Measurements from ENCODE around the gene LMBR1. TPM values are rescaled to one million over a fixed set of nuclear protein-coding genes. Genes with fewer than 3 reads are reported as not detected.

The LMBR1 gene
- total and polyA plus RNA-seq, 12 donors = 16.9 to 341 (median 117) TPM

GRCh38 chr7:156892081-156892800, 742 bp downstream of the LMBR1 start:
- no peaks in the 10 kb centered on the region for H3K9me3 ChIP-seq (replicated peaks in 1 of 3)
- H3K36me3 ChIP-seq (replicated peaks in 1 of 2) = no peaks in the 10 kb centered on the region
- H3K27ac ChIP-seq = peak overlapping the region; percentile 37 to 99 (median 93)
- TF ChIP-seq POLR2A (IDR thresholded peaks at IDR 0.05) = peak in 1 of 2 donors; percentile 34
- TF ChIP-seq, protein P1, sequence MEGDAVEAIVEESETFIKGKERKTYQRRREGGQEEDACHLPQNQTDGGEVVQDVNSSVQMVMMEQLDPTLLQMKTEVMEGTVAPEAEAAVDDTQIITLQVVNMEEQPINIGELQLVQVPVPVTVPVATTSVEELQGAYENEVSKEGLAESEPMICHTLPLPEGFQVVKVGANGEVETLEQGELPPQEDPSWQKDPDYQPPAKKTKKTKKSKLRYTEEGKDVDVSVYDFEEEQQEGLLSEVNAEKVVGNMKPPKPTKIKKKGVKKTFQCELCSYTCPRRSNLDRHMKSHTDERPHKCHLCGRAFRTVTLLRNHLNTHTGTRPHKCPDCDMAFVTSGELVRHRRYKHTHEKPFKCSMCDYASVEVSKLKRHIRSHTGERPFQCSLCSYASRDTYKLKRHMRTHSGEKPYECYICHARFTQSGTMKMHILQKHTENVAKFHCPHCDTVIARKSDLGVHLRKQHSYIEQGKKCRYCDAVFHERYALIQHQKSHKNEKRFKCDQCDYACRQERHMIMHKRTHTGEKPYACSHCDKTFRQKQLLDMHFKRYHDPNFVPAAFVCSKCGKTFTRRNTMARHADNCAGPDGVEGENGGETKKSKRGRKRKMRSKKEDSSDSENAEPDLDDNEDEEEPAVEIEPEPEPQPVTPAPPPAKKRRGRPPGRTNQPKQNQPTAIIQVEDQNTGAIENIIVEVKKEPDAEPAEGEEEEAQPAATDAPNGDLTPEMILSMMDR (IDR thresholded peaks at IDR 0.05) = no peak
- H3K4me3 ChIP-seq = peak overlapping the region; percentile 60 to 95 (median 72)
- WGBS, 4 donors = 1 to 5% (median 2%) methylated on average over 4 to 51 of the region's 57 CpGs
- peak; percentile 63 to 77 (median 68) for DNase-seq
- peaks cover 18 to 19% of the 10 kb centered on the region in 2 donors for H3K4me1 ChIP-seq (replicated peaks in 1 of 2)
- H3K27me3 ChIP-seq = no peaks in the 10 kb centered on the region
- intact Hi-C loops (cut with DNase I) = no loop called here

DNA sequence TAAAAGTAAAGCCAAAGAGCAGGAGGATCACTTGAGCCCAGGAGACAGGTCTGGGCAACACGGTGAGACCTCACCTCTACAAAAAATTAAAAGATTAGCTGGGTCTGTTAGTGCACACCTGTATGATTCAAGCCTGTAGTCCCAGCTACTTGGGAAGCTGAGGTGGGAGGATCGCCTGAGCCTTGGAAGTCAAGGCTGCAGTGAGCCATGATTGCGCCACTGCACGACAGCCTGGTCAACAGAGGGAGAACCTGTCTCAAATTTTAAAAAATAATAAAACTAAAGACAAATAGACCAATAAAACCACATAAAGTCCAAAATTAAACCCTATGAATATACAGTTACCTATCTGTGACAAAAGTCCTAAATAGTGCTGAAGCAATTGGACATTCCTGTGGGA, 3.2 kb downstream of the LMBR1 start:
- peak in 6 of 7 donors; percentile 41 to 70 (median 50) for DNase-seq
- Histone ChIP-seq H3K4me3 (no peak overlapping the region), H3K36me3 (replicated peaks in 1 of 2) (no peaks in the 10 kb centered on the region), H3K27me3 (no peaks in the 10 kb centered on the region), H3K9me3 (replicated peaks in 1 of 3) (no peaks in the 10 kb centered on the region), H3K27ac (no peak overlapping the region), H3K4me1 (replicated peaks in 1 of 2) (peaks cover 18 to 19% of the 10 kb centered on the region in 2 donors)
- intact Hi-C loops (cut with DNase I) = loop anchor here in 1 of 2 donors (5.0 kb wide), 1 partner anchor 47 kb away; no protein-coding TSS in a partner anchor
- WGBS, 4 donors = 51 to 58% (median 53%) methylated on average over 4 of the region's 4 CpGs
- TF ChIP-seq, protein P1 (IDR thresholded peaks at IDR 0.05) = peak in 1 of 6 experiments; percentile 5
- TF ChIP-seq POLR2A (IDR thresholded peaks at IDR 0.05) = no peak

DNA sequence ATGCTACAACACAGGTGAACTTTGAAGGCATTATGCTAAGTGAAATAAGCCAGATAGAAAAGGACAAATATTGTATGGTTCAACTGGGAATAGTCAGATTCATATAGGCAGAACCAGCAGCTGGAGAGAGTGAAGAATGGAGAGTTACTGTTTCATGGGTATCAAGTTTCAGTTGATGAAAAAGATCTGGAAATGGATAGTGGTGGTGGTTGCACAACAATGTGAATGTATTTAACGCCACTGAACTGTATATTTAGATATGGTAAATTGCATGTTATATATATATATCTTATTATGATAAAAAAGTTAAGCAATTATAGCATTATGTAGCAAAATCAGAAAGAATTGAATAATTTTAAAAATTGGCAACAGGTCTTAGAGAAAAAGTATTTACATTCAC, 3.9 kb downstream of the LMBR1 start:
- intact Hi-C loops (cut with DNase I) = loop anchor here in 1 of 2 donors (5.0 kb wide), 1 partner anchor 47 kb away; no protein-coding TSS in a partner anchor
- H3K27ac ChIP-seq = no peak overlapping the region
- H3K4me1 ChIP-seq (replicated peaks in 1 of 2) = peaks cover 16 to 18% of the 10 kb centered on the region in 2 donors
- 68 to 88% (median 72%) methylated on average over 1 of the region's 1 CpG for WGBS, 4 donors
- no peak overlapping the region for H3K4me3 ChIP-seq
- TF ChIP-seq POLR2A (IDR thresholded peaks at IDR 0.05) = no peak
- TF ChIP-seq, protein P1 (IDR thresholded peaks at IDR 0.05) = no peak
- DNase-seq = no peak
- no peaks in the 10 kb centered on the region for H3K36me3 ChIP-seq (replicated peaks in 1 of 2)
- no peaks in the 10 kb centered on the region for H3K9me3 ChIP-seq (replicated peaks in 1 of 3)
- no peaks in the 10 kb centered on the region for H3K27me3 ChIP-seq

DNA sequence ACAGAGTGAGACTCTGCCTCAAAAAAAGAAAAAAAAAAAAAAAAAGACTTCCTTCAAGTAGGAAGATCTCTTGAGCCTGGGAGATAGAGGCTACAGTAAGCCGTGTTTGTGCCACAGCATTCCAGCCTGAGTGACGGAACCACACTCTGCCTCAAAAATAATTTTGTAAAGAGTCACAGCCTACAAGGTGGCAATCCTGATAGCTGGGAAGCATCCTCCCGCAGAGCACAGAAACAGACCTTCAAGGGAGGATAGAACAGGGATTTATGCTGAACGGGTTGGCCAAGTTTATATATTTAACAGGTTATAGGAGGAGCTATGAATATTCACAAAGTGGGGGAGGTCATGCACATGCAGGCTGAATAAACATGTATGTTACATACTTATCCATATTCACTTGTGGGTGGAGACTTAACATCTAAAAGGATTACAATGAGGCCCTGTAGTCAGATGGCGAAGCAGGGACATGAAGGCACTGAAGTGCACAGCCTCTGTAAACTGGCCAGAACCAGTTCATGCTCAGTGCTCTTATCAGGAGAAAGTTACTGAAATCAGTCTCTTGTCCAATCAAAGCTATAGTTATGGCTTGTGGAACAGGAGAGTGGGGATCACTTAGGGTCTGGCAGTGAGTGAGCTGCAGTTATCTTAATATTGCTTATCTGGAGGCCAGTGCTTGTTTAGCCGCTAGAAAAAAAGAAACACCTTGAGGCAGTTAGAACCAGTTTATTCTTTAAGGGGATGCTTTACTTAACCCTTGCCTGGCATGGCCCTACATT, 6.8 kb downstream of the LMBR1 start:
- Histone ChIP-seq H3K27me3 (no peaks in the 10 kb centered on the region), H3K27ac (peak overlapping the region in 1 of 5 donors; percentile 35), H3K4me1 (replicated peaks in 1 of 2) (peaks cover 1 to 13% of the 10 kb centered on the region in 2 donors), H3K36me3 (replicated peaks in 1 of 2) (no peaks in the 10 kb centered on the region), H3K4me3 (no peak overlapping the region), H3K9me3 (replicated peaks in 1 of 3) (no peaks in the 10 kb centered on the region)
- DNase-seq = peak in 1 of 7 donors; percentile 43
- intact Hi-C loops (cut with DNase I) = loop anchor here in 1 of 2 donors (5.0 kb wide), 1 partner anchor 44 kb away; no protein-coding TSS in a partner anchor
- TF ChIP-seq, protein P1 (IDR thresholded peaks at IDR 0.05) = no peak
- TF ChIP-seq POLR2A (IDR thresholded peaks at IDR 0.05) = no peak
- 74 to 85% (median 79%) methylated on average over 6 of the region's 6 CpGs for WGBS, 4 donors
